ENCODE measurements around the gene NAA80.
A peak's percentile ranks its signal among the peaks of the same experiment; 100 is the strongest.

Gene NAA80

GRCh38 chr3:50261505-50261904, 37.7 kb downstream of the NAA80 start:
- DNase-seq (ENCODE audit: low spot score in 2 of 2), result no peak
- H3K27me3 ChIP-seq (ENCODE audit: low read depth), result no peaks in the 10 kb centered on the region
- H3K4me3 ChIP-seq, result no peak overlapping the region
- H3K4me1 ChIP-seq, result peaks cover 28% of the 10 kb centered on the region
- in situ Hi-C loops (cut with MboI; ENCODE audit: low sequenced_read_pairs), result no loop called here
- no peaks in the 10 kb centered on the region for H3K9me3 ChIP-seq
- peaks cover 18% of the 10 kb centered on the region for H3K36me3 ChIP-seq (replicated peaks)

- H3K4me1 ChIP-seq, result peaks cover 28% of the 10 kb centered on the region
- H3K27me3 ChIP-seq (ENCODE audit: low read depth), result no peaks in the 10 kb centered on the region
- H3K36me3 ChIP-seq (replicated peaks), result peaks cover 22% of the 10 kb centered on the region
- no peak for DNase-seq (ENCODE audit: low spot score in 2 of 2)
- no peaks in the 10 kb centered on the region for H3K9me3 ChIP-seq
- in situ Hi-C loops (cut with MboI; ENCODE audit: low sequenced_read_pairs), result no loop called here
- H3K4me3 ChIP-seq, result peak overlapping the region; percentile 57
These were observed 38.2 kb downstream of the NAA80 start for GRCh38 chr3:50260942-50261441.

- peak; percentile 86 to 95 for DNase-seq (ENCODE audit: low spot score in 2 of 2)
- Histone ChIP-seq H3K27me3 (ENCODE audit: low read depth) (no peaks in the 10 kb centered on the region), H3K4me1 (peaks cover 28% of the 10 kb centered on the region), H3K36me3 (replicated peaks) (peaks cover 25% of the 10 kb centered on the region), H3K9me3 (no peaks in the 10 kb centered on the region), H3K4me3 (peak overlapping the region; percentile 57)
- in situ Hi-C loops (cut with MboI; ENCODE audit: low sequenced_read_pairs), result no loop called here
These were observed 38.9 kb downstream of the NAA80 start for GRCh38 chr3:50260027-50260941.

GRCh38 chr3:50259432-50260026, 39.7 kb downstream of the NAA80 start:
- peaks cover 27% of the 10 kb centered on the region for H3K36me3 ChIP-seq (replicated peaks)
- H3K4me1 ChIP-seq, result peaks cover 20% of the 10 kb centered on the region
- DNase-seq (ENCODE audit: low spot score in 2 of 2), result no peak
- in situ Hi-C loops (cut with MboI; ENCODE audit: low sequenced_read_pairs), result no loop called here
- no peaks in the 10 kb centered on the region for H3K9me3 ChIP-seq
- H3K4me3 ChIP-seq, result peak overlapping the region; percentile 57; the same call in 1 of the 2 replicates
- no peaks in the 10 kb centered on the region for H3K27me3 ChIP-seq (ENCODE audit: low read depth)

- Histone ChIP-seq H3K27me3 (ENCODE audit: low read depth) (no peaks in the 10 kb centered on the region), H3K9me3 (no peaks in the 10 kb centered on the region), H3K36me3 (replicated peaks) (peaks cover 27% of the 10 kb centered on the region), H3K4me1 (peaks cover 15% of the 10 kb centered on the region), H3K4me3 (no peak overlapping the region)
- in situ Hi-C loops (cut with MboI; ENCODE audit: low sequenced_read_pairs), result no loop called here
- peak in 1 of 2 experiments; percentile 33 for DNase-seq (ENCODE audit: low spot score in 2 of 2)
These were observed 40.2 kb downstream of the NAA80 start for GRCh38 chr3:50258979-50259378.

GRCh38 chr3:50258029-50258680, 41.0 kb downstream of the NAA80 start:
- Histone ChIP-seq H3K4me1 (peaks cover 12% of the 10 kb centered on the region), H3K36me3 (replicated peaks) (peaks cover 27% of the 10 kb centered on the region), H3K4me3 (no peak overlapping the region), H3K9me3 (no peaks in the 10 kb centered on the region), H3K27me3 (ENCODE audit: low read depth) (no peaks in the 10 kb centered on the region)
- DNase-seq (ENCODE audit: low spot score in 2 of 2), result no peak
- in situ Hi-C loops (cut with MboI; ENCODE audit: low sequenced_read_pairs), result no loop called here

GRCh38 chr3:50256978-50257890, 42.0 kb downstream of the NAA80 start:
- peaks cover 12% of the 10 kb centered on the region for H3K4me1 ChIP-seq
- DNase-seq (ENCODE audit: low spot score in 2 of 2), result peak; percentile 31 to 75
- no peaks in the 10 kb centered on the region for H3K9me3 ChIP-seq
- H3K27me3 ChIP-seq (ENCODE audit: low read depth), result no peaks in the 10 kb centered on the region
- H3K4me3 ChIP-seq, result no peak overlapping the region
- in situ Hi-C loops (cut with MboI; ENCODE audit: low sequenced_read_pairs), result no loop called here
- peaks cover 34% of the 10 kb centered on the region for H3K36me3 ChIP-seq (replicated peaks)

GRCh38 chr3:50255251-50255615, 44.0 kb downstream of the NAA80 start:
- peaks cover 38% of the 10 kb centered on the region for H3K36me3 ChIP-seq (replicated peaks)
- peaks cover 3% of the 10 kb centered on the region for H3K4me1 ChIP-seq
- DNase-seq (ENCODE audit: low spot score in 2 of 2), result no peak
- no peaks in the 10 kb centered on the region for H3K9me3 ChIP-seq
- H3K27me3 ChIP-seq (ENCODE audit: low read depth), result no peaks in the 10 kb centered on the region
- in situ Hi-C loops (cut with MboI; ENCODE audit: low sequenced_read_pairs), result no loop called here
- no peak overlapping the region for H3K4me3 ChIP-seq

GRCh38 chr3:50254577-50255250, 44.5 kb downstream of the NAA80 start:
- H3K27me3 ChIP-seq (ENCODE audit: low read depth), result no peaks in the 10 kb centered on the region
- H3K4me3 ChIP-seq, result no peak overlapping the region
- no peak for DNase-seq (ENCODE audit: low spot score in 2 of 2)
- H3K36me3 ChIP-seq (replicated peaks), result peaks cover 38% of the 10 kb centered on the region
- in situ Hi-C loops (cut with MboI; ENCODE audit: low sequenced_read_pairs), result no loop called here
- H3K4me1 ChIP-seq, result peaks cover 1% of the 10 kb centered on the region
- H3K9me3 ChIP-seq, result no peaks in the 10 kb centered on the region

- Histone ChIP-seq H3K27me3 (ENCODE audit: low read depth) (no peaks in the 10 kb centered on the region), H3K9me3 (no peaks in the 10 kb centered on the region), H3K36me3 (replicated peaks) (peaks cover 17% of the 10 kb centered on the region), H3K4me1 (peaks cover 4% of the 10 kb centered on the region), H3K4me3 (no peak overlapping the region)
- DNase-seq (ENCODE audit: low spot score in 2 of 2), result no peak
- in situ Hi-C loops (cut with MboI; ENCODE audit: low sequenced_read_pairs), result no loop called here
These were observed 48.0 kb downstream of the NAA80 start for GRCh38 chr3:50251220-50251619.

GRCh38 chr3:50250514-50250913, 48.7 kb downstream of the NAA80 start:
- DNase-seq (ENCODE audit: low spot score in 2 of 2), result no peak
- in situ Hi-C loops (cut with MboI; ENCODE audit: low sequenced_read_pairs), result no loop called here
- peaks cover 15% of the 10 kb centered on the region for H3K36me3 ChIP-seq (replicated peaks)
- peaks cover 11% of the 10 kb centered on the region for H3K4me1 ChIP-seq
- H3K27me3 ChIP-seq (ENCODE audit: low read depth), result no peaks in the 10 kb centered on the region
- no peak overlapping the region for H3K4me3 ChIP-seq
- H3K9me3 ChIP-seq, result no peaks in the 10 kb centered on the region

- H3K27me3 ChIP-seq (ENCODE audit: low read depth), result no peaks in the 10 kb centered on the region
- no peak overlapping the region for H3K4me3 ChIP-seq
- H3K9me3 ChIP-seq, result no peaks in the 10 kb centered on the region
- DNase-seq (ENCODE audit: low spot score in 2 of 2), result no peak
- in situ Hi-C loops (cut with MboI; ENCODE audit: low sequenced_read_pairs), result no loop called here
- peaks cover 11% of the 10 kb centered on the region for H3K36me3 ChIP-seq (replicated peaks)
- peaks cover 11% of the 10 kb centered on the region for H3K4me1 ChIP-seq
These were observed 49.7 kb downstream of the NAA80 start for GRCh38 chr3:50249457-50249856.

- in situ Hi-C loops (cut with MboI; ENCODE audit: low sequenced_read_pairs), result no loop called here
- H3K9me3 ChIP-seq, result no peaks in the 10 kb centered on the region
- no peak overlapping the region for H3K4me3 ChIP-seq
- H3K4me1 ChIP-seq, result peaks cover 11% of the 10 kb centered on the region
- no peaks in the 10 kb centered on the region for H3K27me3 ChIP-seq (ENCODE audit: low read depth)
- H3K36me3 ChIP-seq (replicated peaks), result peaks cover 11% of the 10 kb centered on the region
- DNase-seq (ENCODE audit: low spot score in 2 of 2), result no peak
These were observed 50.8 kb downstream of the NAA80 start for GRCh38 chr3:50248387-50248786.
